ENCODE results near the gene TSHZ2.

TSHZ2 gene

DNA sequence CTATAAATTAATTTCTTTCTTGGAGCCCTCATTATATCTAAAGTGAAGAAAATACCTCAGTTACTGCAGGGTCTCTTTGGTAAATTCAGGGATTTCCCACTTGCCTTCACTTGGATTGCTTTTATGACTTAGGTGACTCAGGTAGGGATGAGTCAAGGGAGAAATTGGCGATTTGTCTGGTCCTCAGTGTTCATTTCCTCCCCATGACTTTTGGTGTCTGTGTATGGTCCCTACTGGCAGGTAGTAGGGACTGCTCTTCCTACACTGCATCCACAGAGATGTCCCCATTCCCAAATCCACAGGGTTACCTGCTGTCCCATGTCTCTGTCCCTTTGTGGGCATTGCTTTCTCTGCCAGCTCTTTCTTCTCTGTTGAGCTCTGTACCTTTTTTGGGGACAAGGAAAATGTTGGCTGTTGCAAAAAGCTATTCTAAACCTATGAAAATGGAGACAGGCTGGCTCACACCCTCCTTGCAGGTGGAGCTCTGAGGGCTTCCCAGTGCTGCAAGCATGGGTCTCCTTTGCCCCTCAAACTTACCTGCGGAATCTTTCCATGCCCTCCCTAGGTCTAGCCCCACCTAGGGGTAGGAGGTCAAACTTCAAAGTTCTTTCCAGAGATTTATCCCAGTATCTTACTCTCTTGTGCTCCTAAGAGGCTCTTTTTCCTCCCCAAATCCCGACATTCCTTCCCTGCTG, 409.6 kb downstream of the TSHZ2 start:
- DNase-seq (ENCODE audit: low read depth in 2 of 2), result no peak

DNA sequence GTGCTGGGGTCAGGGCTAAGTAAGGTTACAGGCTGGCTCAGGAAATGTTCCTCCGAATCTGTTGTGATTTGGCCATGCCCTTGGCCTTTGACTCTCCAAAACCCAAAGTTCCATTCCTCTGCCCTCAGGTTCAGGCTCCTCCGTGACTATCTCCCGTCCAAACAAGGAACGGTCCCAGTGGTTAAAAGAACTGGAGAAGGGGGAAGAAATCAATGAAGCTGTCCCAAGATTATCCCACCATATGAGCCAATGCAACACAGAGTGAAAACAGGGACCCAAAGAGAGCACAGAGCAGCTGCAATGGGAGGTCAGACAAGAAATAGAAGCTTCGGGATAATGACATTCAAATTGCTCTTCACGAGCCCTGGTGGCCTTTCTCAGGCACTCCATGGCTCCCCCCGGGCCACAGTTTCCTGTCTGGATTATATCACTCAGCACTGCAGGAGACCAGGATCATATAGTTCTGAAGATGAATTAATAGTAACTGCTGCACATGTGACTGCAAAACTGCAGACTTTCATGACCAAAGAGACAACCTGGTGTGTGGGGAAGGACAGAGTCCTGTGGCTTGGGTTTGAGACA, 410.2 kb downstream of the TSHZ2 start:
- no peak for DNase-seq (ENCODE audit: low read depth in 2 of 2)

DNA sequence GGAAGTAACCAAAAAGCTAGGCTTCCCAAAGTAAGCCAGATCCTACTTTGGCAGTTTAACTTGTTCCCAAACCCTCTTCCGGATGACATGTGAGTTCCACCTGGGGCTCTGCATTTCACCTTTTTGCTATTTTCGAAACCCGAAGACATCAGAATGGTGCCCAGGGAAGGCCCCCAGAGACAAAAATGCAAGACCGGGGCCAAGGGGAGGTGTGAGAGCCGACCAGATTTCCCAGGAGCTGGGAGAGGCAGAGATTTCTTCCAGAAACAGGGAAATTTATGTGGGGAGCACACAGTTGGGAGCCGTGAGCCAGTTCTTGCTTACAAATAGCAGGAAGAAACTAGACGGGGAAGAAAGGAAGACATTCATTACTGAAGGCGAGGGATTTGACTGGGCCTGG, 411.8 kb downstream of the TSHZ2 start:
- DNase-seq (ENCODE audit: low read depth in 2 of 2), result no peak

DNA sequence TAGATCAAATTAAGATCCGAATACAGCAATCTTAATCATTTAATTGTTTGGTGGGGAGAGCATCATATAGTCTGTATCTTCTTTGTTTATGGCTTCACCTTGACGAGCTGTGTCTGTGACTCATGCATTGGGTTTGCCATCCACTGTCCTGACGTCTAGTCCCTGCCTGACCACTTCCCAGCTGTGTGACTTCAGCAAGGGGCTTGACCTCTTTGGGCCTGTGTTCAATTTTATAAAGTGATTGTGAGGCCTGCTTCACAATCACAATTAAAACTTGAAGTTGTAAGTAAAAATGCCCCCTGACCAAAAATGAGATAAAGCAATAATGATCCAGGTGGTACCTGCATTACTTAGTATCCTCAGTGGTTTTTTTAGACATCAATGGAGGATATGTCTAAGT, 412.2 kb downstream of the TSHZ2 start:
- no peak for DNase-seq (ENCODE audit: low read depth in 2 of 2)

DNA sequence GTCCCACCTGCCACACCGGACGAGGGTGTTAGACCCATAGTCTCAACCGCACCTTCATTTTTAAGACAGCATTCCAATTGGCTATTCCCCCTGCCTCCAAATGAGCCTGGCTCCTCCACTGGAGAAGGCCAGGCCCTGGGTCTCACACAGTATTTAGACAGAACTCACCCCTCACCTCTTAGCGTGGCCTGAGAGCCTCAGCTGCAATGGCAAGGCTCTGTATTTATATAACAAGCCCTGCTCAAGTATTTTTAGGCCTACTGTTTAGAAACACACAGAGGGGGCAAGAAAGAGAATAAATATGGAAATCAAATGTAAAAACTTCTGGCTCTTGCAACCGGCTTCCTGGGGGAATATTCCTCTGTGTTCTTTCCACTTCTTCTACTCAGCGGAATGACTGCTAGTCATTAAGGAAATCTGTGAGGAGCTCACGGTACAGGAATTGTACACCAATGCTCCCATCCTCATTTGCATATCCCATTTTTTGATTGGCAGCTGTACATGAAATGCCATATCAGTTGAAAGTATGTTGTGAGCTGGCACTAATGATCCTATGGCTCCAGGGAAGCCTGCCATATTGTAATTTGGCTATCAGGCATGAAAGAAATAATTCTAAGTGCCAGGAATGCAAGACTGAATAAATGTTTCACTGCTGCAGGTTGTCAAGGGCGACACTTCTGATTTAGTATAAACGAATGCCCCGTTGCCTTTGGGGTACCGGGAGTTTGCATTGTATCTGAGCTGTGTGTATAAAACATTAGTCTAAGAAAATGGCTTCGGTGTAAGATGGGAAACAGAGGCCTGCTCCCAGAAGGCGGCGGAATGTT, 414.0 kb downstream of the TSHZ2 start:
- DNase-seq (ENCODE audit: low read depth in 2 of 2), result no peak

DNA sequence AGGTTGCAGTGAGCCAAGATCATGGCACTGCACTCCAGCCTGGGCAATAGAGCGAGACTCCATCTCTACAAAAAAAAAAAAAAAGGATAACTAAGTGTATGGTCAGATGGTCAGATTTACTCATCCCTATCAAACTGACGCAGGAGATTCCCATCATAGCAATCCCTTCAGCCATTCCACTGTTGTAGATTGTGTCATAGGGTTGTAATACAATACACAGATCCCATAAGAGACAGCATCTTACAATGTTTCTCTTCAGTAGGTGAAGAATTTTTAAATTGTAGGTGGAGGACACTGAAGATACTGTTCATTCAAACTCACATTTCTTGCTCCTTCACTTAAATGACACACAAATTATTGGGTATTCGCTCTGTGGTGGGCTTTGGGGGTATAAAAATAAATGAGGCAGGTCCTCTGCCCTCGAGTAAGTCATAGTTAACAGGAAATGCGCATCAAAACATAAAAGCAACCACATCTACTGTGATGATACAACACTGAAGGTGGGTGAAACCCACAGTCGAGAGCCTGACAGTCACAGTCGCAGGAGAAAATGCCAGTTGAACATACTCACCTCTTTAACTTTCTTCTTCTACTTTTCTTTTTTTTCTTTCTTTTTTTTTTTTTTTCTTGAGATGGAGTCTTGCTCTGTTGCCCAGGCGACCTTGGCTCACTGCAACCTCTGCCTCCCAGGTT, 416.0 kb downstream of the TSHZ2 start:
- DNase-seq (ENCODE audit: low read depth in 2 of 2), result peak; percentile 6 to 14

DNA sequence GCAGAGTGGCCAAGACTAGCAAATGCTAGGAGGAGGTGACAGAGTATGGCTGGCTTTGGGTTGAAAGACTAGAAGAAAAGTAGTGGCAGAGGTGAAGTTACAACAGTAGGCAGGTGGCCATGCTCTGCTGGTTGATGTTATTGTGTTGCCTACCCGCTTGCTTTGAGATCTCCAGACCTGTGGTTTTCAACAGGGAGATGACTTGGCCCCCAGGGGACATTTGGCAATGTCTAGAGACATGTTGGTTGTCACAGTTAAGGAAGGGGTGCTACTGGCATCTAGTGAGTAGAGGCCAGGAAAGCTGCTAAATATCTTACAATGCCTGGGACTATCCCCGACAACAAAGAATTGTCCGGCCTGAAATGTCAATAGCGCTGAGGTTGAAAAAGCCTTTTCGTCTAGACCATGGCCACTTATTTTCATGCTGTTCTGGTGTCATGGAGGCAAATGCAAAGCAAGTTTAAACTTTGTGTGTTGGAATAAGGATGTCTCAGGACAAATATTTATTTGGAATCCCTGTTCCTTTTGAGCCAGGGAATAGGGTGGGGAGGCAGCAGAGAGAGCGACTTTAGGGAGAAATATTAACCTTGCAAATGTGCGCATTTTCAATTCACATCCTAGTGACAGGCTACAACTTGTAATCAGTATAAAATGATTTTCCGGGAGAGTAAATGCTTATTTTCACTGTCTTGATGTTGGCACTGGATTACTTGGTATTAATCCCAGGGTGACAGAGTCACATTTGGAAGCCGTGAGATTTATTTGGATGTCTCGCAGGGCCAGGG, 417.6 kb downstream of the TSHZ2 start:
- no peak for DNase-seq (ENCODE audit: low read depth in 2 of 2)

DNA sequence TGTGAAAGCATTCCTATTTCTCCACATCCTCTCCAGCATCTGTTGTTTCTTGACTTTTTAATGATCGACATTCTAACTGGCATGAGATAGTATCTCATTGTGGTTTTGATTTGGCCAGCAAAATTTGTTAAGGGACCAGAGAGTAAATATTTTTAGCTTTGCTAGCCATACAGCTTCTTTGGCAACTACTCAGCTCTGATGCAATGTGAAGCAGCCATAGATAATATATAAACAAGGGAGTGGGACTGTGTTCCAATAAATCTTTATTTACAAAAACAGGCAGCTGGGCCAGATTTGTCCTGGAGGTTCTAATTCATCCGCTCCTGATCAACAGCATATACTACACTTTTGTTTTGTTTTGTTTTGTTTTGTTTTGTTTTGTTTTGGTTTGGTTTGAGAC, 418.6 kb downstream of the TSHZ2 start:
- no peak for DNase-seq (ENCODE audit: low read depth in 2 of 2)

DNA sequence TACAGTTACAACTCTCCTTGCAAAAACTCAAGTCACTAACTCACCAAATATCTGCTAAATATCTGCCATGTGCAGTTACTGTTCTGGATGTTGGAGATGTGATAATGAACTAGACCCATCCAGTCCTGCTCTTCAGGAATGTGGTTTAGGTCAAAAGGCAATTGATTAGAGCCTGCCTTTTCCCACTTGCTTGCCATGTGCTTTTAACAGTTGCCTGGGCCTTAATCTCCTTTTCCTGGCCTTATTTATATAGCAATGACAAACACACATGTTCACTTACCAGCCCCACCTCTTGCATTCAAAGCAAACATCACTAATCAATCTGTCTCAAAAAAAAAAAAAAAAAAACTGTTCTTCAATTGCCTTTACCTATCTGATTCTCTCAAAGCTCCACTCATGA, 422.3 kb downstream of the TSHZ2 start:
- no peak for DNase-seq (ENCODE audit: low read depth in 2 of 2)

DNA sequence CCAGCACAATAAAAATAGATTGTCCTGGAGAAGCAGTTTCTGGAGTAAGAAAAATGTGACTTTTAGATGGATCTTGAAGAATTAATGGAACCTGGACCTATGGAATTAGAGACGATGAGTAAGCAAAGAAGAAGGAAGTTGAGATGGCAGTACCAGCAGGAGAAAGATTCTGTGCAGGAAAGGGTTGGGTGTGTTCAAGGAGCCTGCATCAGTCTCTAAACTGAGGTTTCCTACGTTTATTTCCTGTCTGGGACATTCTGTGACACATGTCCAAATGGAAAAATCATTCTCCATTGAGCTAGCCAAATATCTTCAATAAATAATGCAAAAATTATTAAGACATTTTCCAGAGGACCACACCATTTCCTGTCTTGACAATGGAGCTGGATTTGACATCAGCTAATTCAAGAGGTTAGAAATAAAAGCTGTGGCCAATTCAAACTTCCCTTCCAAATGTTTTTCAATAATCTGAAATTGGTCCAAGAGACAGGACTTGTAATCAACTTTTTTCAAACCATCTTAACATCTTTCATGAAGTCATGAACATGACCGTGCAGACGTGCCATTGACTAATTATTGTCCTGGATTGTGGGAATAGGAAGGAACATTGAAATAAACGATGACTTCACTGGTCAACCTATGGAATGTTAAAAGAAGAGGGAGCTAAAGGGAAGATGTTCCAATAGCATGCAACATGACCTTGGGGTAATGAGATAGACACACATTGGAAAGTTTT, 423.2 kb downstream of the TSHZ2 start:
- no peak for DNase-seq (ENCODE audit: low read depth in 2 of 2)

DNA sequence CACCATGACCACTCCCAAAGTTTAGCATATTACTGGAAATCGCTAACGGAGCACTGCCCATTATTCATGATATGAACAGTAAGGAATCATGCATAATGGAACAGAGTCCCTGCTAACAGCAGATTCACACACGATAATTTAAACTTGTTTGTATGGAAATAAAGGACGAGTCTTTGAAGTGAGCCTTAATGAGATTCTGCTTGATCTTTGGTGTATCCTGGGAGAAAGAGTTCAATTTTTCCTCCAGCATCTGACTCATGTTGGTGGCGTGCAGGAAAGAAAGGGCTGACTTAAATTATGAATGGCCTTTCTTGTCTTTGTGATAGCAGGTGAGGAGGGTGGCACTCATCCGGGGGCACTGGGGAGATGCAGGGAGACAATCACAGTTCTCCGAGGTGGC, 426.9 kb downstream of the TSHZ2 start:
- no peak for DNase-seq (ENCODE audit: low read depth in 2 of 2)

DNA sequence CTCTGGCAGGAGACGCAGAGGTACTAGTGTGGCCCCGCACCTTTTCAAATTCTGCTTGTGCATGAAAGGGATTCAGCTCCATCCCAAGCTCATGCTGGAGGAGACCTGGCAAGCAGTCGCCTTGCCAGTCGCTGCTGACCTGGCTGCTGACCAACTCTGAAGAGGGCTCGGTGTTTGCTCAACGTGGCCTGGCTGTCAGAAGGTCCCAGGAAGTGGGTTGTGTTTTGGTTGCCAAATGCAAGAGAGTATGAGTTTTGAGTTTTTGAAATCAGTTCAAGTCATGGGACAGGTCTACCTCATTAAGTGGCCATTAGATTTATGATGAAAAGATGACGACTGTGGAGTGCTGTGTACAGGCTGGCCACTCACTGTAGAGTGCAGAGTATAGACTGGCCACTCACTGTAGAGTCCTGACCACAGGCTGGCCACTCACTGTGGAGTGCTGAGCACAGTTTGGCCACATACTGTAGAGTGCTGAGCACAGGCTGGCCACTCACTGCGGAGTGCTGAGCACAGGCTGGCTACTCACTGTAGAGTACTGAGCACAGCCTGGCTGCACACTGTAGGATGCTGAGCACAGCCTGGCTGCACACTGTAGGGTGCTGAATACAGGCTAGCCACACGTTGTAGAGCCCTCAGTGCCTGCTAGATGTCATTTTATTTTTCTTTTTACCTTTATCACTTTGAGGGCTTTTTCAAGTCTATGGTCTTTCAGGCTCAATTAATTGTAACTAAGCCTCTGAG, 427.6 kb downstream of the TSHZ2 start:
- DNase-seq (ENCODE audit: low read depth in 2 of 2), result no peak

DNA sequence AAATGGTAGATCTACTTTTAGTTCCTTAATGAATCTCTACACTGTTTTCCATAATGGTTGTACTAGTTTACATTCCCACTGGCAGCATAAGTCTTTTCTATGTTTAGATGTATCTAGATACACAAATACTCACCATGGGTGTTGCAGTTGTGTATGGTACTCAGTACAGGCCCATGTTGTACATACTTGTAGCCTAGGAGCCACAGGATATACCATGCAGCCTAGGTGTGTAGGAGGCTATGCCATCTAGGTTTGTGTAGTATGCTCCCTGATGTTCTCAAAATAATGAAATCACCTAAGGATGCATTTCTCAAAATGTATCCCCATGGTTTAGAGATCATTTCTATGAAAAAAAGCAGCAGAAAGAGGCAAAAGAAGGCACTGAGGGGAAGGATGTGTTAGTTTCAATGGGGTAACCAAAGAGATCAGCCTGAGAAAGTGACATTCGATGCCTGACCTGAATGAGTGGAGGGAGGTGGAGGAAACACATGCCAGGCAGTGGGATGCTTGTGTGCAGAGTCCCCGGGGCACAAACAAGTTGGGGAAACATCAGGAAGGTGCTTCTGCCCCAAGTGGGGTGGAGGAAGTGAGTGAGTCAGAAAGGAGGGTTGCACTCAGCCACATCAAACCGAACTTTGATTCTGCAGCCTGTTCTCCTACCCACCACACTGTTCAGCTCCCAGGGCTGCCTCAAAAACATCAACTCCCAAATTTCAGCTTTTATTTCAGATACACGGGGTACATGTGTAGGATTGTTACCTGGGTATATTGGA, 430.3 kb downstream of the TSHZ2 start:
- DNase-seq (ENCODE audit: low read depth in 2 of 2), result peak; percentile 1 to 10

DNA sequence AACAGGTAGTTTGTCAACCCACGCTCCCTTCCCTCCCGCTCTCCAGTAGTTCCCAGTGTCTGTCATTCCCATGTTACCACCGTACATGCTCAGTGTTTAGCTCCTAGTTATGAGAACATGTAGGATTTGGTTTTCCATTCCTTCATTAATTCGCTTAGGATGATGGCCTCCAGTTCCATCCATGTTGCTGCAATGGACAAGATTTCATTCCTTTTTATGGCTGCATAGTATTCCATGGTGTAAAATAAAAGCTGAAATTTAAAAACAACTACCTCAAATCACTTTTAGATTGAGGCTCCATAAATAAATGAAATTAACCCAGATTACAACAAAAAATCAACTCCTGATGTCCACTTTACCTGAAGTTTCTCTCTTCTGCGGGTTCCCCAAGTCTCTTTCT, 430.9 kb downstream of the TSHZ2 start:
- DNase-seq (ENCODE audit: low read depth in 2 of 2), result no peak

DNA sequence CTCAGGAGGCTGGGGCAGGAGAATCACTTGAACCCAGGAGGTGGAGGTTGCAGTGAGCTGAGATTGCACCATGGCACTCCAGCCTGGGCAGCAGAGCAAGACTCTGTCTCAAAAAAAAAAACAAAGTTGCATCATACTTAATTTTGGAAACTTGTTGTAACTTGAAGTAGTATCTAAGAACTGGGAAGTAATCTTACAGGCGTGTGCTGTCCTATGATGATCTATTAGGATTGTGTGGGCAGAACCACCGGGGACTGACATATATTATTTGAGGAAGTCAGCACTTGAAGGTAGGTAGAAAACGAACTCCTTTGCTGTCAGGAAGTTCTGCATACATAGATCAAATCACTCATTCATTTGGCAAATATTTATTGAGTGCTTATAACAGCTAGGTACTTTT, 433.0 kb downstream of the TSHZ2 start:
- DNase-seq (ENCODE audit: low read depth in 2 of 2), result no peak

DNA sequence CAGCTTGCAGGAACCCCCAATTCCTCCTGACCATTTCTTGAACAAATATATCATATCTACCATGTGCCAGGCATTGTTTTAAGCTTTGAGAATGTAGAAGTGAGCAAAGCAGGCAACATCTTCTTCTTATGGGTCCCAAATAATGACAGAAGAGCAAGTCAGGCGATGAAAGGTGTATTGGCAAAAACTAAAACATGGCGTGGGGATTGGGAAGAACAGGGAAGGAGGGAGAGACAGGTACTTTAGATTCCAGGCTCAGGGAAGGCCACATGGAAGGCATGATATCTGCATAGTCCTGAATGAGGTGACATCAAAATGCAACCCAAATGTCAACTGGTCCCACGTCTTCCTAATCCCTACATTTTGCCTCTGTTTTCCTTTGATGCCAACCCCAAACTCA, 434.4 kb downstream of the TSHZ2 start:
- no peak for DNase-seq (ENCODE audit: low read depth in 2 of 2)

DNA sequence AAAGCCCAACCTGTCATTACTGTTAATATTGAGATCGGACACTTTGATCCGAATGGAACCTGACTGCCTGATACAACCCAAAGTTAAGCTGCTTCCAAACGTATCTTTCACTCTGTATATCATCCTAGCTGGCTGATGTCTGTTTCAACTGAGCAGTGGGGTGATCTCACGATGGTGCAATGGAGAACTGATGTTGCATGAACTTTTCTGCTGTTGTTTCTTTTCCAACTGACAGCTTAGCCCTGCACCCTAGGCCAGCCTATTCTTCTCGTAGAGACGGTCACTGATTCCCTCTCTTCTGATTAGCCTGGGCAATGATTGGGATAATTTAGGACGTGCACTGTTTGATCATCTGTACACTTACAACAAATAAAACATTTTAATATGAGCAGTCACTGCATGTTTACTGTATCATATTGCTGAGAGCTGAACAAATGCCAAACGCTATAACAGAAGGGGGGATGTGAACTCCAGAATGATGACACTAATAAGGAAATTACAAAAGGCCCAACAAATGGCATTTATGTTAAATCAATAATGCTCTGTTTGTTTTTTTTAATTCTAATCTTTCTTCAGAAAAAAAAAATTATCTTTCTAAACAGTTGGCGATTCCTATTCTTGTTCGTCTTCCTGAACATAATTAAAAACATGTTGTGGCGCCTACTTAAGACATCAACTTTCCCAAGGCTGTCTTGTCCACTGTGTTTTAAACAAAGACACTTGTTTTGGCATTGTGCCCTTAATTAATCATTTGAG, 436.7 kb downstream of the TSHZ2 start:
- DNase-seq (ENCODE audit: low read depth in 2 of 2), result no peak

DNA sequence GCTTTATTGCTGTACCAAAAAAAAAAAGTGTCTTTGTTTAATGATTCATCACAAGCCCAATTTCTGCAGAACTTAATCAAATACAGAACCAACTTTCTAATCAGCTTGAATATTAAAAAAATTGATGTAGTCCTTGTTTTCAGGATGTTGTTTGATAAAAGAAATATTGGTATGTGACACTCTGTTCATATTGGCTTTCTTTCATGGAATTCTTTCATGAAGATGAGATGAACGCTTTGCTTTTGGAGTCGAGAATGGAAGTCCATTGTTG, 437.2 kb downstream of the TSHZ2 start:
- DNase-seq (ENCODE audit: low read depth in 2 of 2), result no peak

DNA sequence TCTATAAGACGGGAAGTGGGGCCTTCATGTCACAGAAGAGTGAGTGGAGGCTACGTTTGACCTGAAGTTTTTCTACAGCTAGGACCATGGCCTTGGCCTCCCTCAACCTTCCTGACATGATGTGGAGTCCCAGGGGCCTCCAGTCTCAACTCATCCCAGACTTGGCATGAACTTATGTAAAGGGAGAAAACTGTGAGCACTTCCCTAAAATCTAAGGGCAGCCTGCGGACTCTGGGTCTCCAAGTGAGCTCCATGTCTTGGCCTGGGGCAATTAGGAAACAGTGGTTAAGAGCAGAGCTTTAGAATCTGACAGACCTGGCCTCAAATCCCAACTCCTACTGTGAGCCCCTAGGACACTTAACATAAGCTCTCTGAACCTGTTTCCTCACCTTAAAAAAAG, 439.0 kb downstream of the TSHZ2 start:
- DNase-seq (ENCODE audit: low read depth in 2 of 2), result no peak

Measured in stimulated activated CD8-positive, alpha-beta memory T cell treated with anti-CD3 and anti-CD28 coated beads, Interleukin-15, amount 100 ng/mL, for 4 hours (primary cell).